SK-N-SH treated with all-trans-retinoic acid at 6 μM for 48 hours (cell line): ENCODE results near the gene CALN1.

Source experiments
- TOX ChIP-seq: fragments of 250-450 bp; sonication (Bioruptor Pico); IDR thresholded peaks from 2 replicates; pipeline ENCODE4 v1.8.0; 2021; ENCODE audit warnings: mild to moderate bottlenecking, moderate library complexity, borderline replicate concordance
- ZNF8 ChIP-seq: fragments of 450-650 bp; formaldehyde crosslinking; IDR thresholded peaks from 2 replicates; pipeline ENCODE4 v1.5.0; 2020; ENCODE audit warnings: mild to moderate bottlenecking, moderate library complexity

- TF ChIP-seq ZNF8 (CRISPR knock-in tag) (no peak), TOX (CRISPR knock-in tag) (no peak)
Observed at GRCh38 chr7:72032934-72033333, 379.2 kb downstream of the CALN1 start.
